Vagina (tissue), 2 donors: ENCODE data around the gene POLN. TPM values are rescaled to one million over a fixed set of nuclear protein-coding genes. Genes with fewer than 3 reads are reported as not detected.

Experiments
- DNase-seq, 2 donors: peaks; one replicate each; pipeline ENCODE4 v3.0.0-alpha.2; 2017; ENCODE audit errors: extremely low spot score in 2 of 2
- H3K27ac ChIP-seq: fragments of 200-600 bp; sonication (generic); one replicate; pipeline ENCODE4 v1.5.1; 2019
- H3K27me3 ChIP-seq: fragments of 200-600 bp; sonication (generic); one replicate; pipeline ENCODE4 v1.5.1; 2019
- H3K36me3 ChIP-seq, 2 donors: fragments of 200-600 bp; sonication (generic); one replicate each; pipeline ENCODE4 v1.5.1; 2017 to 2019
- H3K4me1 ChIP-seq: fragments of 200-600 bp; sonication (generic); one replicate; pipeline ENCODE4 v1.5.1; 2019
- H3K4me3 ChIP-seq, 2 donors: fragments of 200-600 bp; sonication (generic); 1 replicate in 1 of 2; 2 replicates in 1 of 2; pipeline ENCODE4 v1.5.1; 2016 to 2019
- H3K9me3 ChIP-seq: fragments of 200-600 bp; sonication (generic); one replicate; pipeline ENCODE4 v1.5.1; 2019
- CTCF ChIP-seq, 3 experiments: fragments of 450-650 bp in 2 of 3; fragments of 200-600 bp in 1 of 3; sonication (generic) in 1 of 3; IDR thresholded peaks; one replicate each; pipeline ENCODE4 v1.5.1; 2017 to 2019; ENCODE audit warnings: antibody characterized with exemption in 3 of 3, mild to moderate bottlenecking in 2 of 3, moderate library complexity in 2 of 3
- POLR2A ChIP-seq, 2 donors: fragments of 450-650 bp; IDR thresholded peaks; one replicate each; pipeline ENCODE4 v1.6.1; 2017; ENCODE audit warnings: antibody characterized with exemption in 2 of 2, mild to moderate bottlenecking in 2 of 2, moderate library complexity in 2 of 2
- POLR2AphosphoS5 ChIP-seq, 2 donors: sonication (generic); formaldehyde crosslinking; IDR thresholded peaks; one replicate each; pipeline ENCODE4 v1.9.0; 2017; ENCODE audit warnings: antibody characterized with exemption in 2 of 2, mild to moderate bottlenecking in 2 of 2, low read depth in 1 of 2; ENCODE audit not compliant: insufficient read depth in 1 of 2
- intact Hi-C: fragments of 100-400 bp; cut with DNase I; formaldehyde crosslinking; loops from one replicate; pipeline ENCODE4 v1.15.1; 2023
- total RNA-seq: library from RNA; depleted of rRNA; stranded (reverse); fragments of >200 nt; gene quantifications from one replicate; pipeline ENCODE4 v1.2.3, GENCODE V29; 2016

Gene POLN
- total RNA-seq, 1 donor from 2014 or later: 3.9 TPM

GRCh38 chr4:2251073-2251794 is 9.3 kb upstream of the POLN start:
- H3K4me3 ChIP-seq: no peak overlapping the region
- TF ChIP-seq POLR2A (IDR thresholded peaks at IDR 0.05) (no peak), CTCF (IDR thresholded peaks at IDR 0.05) (no peak), POLR2AphosphoS5 (IDR thresholded peaks at IDR 0.05; ENCODE audit: insufficient read depth in 1 of 2, low read depth in 1 of 2) (no peak)
- intact Hi-C loops: no loop called here
- no peaks in the 10 kb centered on the region for H3K27me3 ChIP-seq
- peaks cover 29% of the 10 kb centered on the region for H3K4me1 ChIP-seq
- DNase-seq: no peak
- H3K27ac ChIP-seq: no peak overlapping the region
- no peaks in the 10 kb centered on the region for H3K9me3 ChIP-seq
- peaks cover 0 to 54% of the 10 kb centered on the region in 2 donors for H3K36me3 ChIP-seq

GRCh38 chr4:2250357-2251072 is 8.6 kb upstream of the POLN start:
- intact Hi-C loops: no loop called here
- Histone ChIP-seq H3K4me1 (peaks cover 26% of the 10 kb centered on the region), H3K4me3 (no peak overlapping the region), H3K36me3 (peaks cover 0 to 54% of the 10 kb centered on the region in 2 donors), H3K27ac (no peak overlapping the region), H3K27me3 (no peaks in the 10 kb centered on the region), H3K9me3 (no peaks in the 10 kb centered on the region)
- no peak for TF ChIP-seq POLR2A (IDR thresholded peaks at IDR 0.05)
- no peak for TF ChIP-seq POLR2AphosphoS5 (IDR thresholded peaks at IDR 0.05; ENCODE audit: insufficient read depth in 1 of 2, low read depth in 1 of 2)
- no peak for TF ChIP-seq CTCF (IDR thresholded peaks at IDR 0.05)
- DNase-seq: no peak

GRCh38 chr4:2249526-2250356 is 7.8 kb upstream of the POLN start:
- Histone ChIP-seq H3K27me3 (no peaks in the 10 kb centered on the region), H3K4me1 (peaks cover 25% of the 10 kb centered on the region), H3K36me3 (peaks cover 0 to 50% of the 10 kb centered on the region in 2 donors), H3K4me3 (no peak overlapping the region), H3K9me3 (no peaks in the 10 kb centered on the region), H3K27ac (no peak overlapping the region)
- peak in 1 of 2 donors; percentile 83 for DNase-seq
- no peak for TF ChIP-seq POLR2A (IDR thresholded peaks at IDR 0.05)
- no peak for TF ChIP-seq CTCF (IDR thresholded peaks at IDR 0.05)
- intact Hi-C loops: no loop called here

GRCh38 chr4:2248821-2249261 is 6.9 kb upstream of the POLN start:
- TF ChIP-seq CTCF (IDR thresholded peaks at IDR 0.05): no peak
- no peak for TF ChIP-seq POLR2A (IDR thresholded peaks at IDR 0.05)
- TF ChIP-seq POLR2AphosphoS5 (IDR thresholded peaks at IDR 0.05; ENCODE audit: insufficient read depth in 1 of 2, low read depth in 1 of 2): no peak
- Histone ChIP-seq H3K4me3 (no peak overlapping the region), H3K27ac (no peak overlapping the region), H3K9me3 (no peaks in the 10 kb centered on the region), H3K36me3 (peaks cover 0 to 44% of the 10 kb centered on the region in 2 donors), H3K27me3 (no peaks in the 10 kb centered on the region), H3K4me1 (peaks cover 27% of the 10 kb centered on the region)
- intact Hi-C loops: no loop called here
- no peak for DNase-seq
